GM21825 (cell line): ENCODE measurements around the gene MPPED1.

Experiments used
- ATAC-seq: cut with Tn5 transposase; IDR thresholded peaks from one replicate; pipeline ENCODE4 v1.9.1; 2021; ENCODE audit warnings: mild to moderate bottlenecking, moderate library complexity; ENCODE audit not compliant: unreplicated experiment

MPPED1 gene

GRCh38 chr22:43428521-43428920, 16.7 kb downstream of the MPPED1 start:
- ATAC-seq: no peak

- ATAC-seq: no peak
Measured at GRCh38 chr22:43429426-43429825, 17.6 kb downstream of the MPPED1 start.

- no peak for ATAC-seq
Measured at GRCh38 chr22:43431808-43432554, 20.2 kb downstream of the MPPED1 start.

GRCh38 chr22:43432883-43433415, 21.1 kb downstream of the MPPED1 start:
- no peak for ATAC-seq

DNA sequence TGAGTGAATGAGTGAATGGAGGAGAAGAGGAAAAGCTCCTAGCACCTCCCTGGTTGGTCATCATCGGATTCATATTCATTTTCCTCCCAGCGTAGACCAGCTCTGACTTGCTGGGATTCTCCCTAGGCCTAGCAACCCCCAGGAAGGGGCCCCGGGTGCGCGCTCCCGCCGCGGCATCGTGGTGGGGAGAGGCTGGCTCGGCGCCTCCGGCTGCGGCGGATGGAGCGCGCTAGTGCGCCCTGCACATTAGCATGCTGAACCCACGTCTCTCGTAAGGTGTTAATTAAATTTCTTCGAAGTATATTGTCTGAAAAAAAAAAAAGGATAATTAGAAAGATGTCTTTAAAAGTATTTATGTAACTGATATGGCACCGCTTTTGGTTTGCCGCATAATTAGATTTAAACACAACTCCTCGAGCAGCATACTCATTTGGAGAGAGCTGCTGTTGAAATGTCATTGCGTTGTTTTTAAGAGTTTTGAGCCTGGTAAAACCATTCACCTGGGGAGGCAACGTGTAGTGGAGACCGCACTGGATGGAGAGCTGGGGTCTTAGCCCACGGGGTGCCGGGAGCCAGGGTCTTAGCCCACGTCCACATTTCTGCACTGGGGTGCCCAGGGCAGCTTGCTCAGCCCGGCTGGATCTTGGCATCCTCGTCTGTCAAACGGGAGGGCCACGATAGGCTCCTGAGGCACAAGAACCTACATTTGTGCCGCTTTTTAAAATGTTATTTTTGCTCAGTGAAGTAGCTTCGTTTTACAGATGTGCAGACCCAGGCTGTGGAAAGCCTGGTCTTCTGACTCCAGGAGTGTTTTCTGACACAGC, 21.8 kb downstream of the MPPED1 start:
- ATAC-seq: no peak

DNA sequence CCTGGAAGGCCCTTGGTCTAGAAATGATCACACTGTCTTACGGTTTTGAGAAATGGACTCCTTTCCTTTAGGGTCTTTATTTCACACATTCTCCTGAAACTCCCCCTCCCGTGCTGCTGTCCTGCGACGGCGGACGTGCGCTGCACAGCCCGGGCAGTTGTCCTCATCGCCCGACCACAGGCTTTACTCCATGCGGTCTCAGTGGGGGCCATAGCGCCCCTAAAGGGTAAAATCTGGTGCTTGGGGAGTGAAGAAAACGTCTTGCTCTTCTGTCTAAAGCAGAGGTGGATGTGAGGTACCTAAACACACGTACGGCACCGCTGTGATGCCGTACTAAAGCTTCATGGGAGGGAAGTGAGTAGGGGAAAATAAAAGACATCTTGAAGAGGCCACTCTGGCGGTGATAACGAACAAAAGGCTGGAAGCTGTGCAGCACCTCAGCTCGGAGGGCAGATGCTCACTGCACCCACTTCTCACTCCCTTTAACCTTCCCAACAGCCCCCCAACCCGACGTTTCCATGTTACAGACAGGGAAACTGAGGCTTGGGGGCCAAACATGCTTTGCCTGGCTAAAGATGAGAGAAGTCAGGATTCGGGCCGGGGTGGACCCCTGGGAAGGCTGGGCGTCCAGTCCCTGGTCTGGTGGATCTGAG, 22.6 kb downstream of the MPPED1 start:
- ATAC-seq: no peak

DNA sequence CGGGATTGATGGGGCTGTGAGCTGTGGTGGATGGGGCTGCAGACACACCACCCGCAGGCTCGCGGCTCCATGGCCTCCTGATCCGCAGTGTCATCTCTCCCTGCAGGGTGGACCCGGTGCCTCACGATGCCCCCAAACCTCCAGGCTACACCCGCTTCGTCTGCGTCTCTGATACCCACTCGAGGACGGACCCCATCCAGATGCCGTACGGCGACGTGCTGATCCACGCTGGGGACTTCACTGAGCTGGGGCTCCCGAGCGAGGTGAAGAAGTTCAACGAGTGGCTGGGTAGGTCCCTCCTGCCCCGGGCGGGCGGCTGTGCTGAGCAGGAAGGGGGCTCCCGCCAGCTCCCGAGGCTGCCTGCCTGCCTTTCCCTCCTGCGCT, 23.1 kb downstream of the MPPED1 start:
- no peak for ATAC-seq

GRCh38 chr22:43435851-43436811, 24.3 kb downstream of the MPPED1 start:
- ATAC-seq: no peak

- no peak for ATAC-seq
Measured at GRCh38 chr22:43436868-43437267, 25.1 kb downstream of the MPPED1 start.

DNA sequence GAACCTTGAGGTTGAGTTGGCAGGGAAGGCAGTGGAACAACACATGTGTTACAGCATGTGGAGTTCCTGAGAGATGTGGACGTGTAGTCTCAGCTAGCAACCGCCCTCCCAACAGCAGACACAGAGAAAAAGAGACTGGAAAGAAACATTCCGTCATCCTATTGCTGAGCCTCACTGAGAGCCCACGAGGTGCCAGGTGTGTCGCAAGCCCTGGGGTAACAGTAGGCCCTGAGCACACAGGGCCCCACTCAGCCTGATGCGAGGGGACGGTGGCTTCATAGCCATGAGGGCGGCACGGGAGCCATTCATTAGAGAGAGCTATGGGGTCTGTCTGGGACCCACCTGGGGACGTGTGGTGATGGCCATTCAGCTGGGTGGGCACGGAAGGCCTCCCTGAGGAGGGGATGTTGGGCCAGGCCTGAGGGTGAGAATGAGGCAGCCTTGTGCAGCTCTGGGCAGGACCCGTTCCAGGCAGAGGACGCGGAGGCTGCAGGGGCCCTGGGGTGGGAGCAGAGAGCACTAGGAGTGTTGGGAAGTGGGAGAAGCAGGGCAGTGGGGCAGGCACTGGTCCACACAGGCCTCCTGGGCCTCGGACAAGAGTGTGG, 26.2 kb downstream of the MPPED1 start:
- ATAC-seq: no peak

DNA sequence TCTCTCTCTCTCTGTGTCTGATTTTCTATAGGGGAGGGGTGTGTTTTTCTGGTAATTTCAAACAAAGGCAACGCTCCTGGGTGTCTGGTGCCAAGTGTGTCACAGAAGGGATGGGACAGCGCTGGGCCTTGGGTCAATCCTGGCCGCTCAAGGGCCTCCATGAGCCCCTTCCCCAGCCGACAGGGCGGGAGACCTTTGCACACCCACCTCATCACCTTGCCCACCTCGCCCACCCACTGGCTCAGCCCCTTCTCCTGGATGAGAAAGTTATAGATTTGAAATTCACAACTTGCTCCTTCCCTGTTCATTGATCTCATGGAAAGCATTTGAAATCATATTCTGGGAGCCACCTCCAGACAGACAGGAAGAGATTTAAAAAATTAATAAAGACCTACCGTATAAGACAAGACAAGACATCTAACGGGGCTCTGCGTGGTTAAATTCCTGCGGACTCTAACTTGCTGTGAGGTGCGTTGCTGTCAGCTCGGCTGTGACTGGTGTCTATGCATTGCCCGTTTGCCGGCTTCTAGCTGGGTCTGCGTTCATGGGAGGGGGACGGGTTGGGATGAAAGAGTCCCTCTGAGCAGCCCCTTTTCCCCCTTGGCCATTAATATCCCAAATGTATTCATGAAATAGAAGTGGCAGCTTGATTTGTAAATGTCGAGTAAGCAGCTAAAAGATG, 27.0 kb downstream of the MPPED1 start:
- ATAC-seq: no peak

GRCh38 chr22:43439368-43440103, 27.7 kb downstream of the MPPED1 start:
- ATAC-seq: no peak

DNA sequence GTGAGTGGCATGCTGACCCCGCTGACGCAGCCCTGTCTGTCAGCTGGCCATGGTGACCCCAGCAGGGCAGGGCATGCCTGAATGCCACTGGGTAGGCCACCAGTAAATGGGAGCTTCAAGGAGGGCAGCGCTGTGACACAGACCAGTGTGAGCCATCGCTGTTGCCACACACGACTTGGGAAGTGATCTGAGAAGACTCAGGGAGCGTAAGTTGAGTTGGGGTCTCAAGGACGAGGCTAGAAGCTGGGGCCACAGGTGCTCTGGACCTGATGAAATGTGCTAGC, 28.2 kb downstream of the MPPED1 start:
- no peak for ATAC-seq

GRCh38 chr22:43440556-43440955, 28.7 kb downstream of the MPPED1 start:
- no peak for ATAC-seq

GRCh38 chr22:43441216-43441615, 29.4 kb downstream of the MPPED1 start:
- no peak for ATAC-seq

- ATAC-seq: no peak
Measured at GRCh38 chr22:43441751-43442150, 29.9 kb downstream of the MPPED1 start.

DNA sequence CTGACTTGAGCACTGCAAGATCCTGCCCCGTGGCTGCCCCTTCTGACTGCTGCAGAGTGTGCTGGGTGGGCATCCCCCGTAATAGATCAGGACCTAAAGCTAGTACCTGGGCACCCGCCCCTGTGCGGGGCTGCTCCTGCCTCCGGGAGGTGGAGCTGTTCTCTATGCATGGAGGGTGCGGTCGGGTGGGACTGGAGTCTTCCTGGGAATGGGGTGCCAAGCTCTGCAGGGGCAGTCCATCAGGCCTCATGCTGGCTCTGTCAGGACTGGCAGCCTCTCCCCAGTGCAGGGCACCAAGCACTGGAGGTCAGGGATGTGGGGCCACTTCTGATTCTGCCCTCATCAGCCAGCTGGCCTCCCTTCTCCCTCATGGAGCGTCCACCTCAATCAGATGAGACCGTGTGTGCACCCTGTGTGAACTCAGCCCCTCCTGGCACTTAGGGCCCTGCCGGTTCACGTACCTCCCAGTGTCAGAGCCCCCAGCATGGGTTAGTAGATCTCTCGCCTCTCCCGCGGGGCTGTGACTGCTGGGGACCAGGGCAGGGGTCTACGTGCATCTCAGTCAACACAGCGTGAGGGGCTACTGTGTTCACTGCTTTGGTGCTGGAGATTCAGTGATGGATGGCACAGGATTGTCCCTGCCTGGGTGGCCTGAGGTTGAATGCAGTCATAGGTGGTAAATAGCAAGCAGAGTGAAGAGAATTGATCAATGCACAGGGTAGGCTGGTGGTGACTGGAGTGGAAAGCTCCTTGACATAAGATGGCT, 30.8 kb downstream of the MPPED1 start:
- no peak for ATAC-seq

- ATAC-seq: no peak
Measured at GRCh38 chr22:43443152-43443471, 31.3 kb downstream of the MPPED1 start.
